Dermis blood vessel endothelial cell (primary cell): Measurements from ENCODE around the gene RANGAP1. TPM values are rescaled to one million over a fixed set of nuclear protein-coding genes. Genes with fewer than 3 reads are reported as not detected.

Source experiments
- DNase-seq: peaks from one replicate; pipeline ENCODE4 v3.0.0; 2010
- total RNA-seq: library from RNA; depleted of rRNA; stranded (reverse); fragments of >200 nt; gene quantifications from 2 replicates; pipeline ENCODE4 v1.2.3, GENCODE V29; 2014

The RANGAP1 gene
- total RNA-seq, 1 donor from 2014 or later = 84.2 TPM

DNA sequence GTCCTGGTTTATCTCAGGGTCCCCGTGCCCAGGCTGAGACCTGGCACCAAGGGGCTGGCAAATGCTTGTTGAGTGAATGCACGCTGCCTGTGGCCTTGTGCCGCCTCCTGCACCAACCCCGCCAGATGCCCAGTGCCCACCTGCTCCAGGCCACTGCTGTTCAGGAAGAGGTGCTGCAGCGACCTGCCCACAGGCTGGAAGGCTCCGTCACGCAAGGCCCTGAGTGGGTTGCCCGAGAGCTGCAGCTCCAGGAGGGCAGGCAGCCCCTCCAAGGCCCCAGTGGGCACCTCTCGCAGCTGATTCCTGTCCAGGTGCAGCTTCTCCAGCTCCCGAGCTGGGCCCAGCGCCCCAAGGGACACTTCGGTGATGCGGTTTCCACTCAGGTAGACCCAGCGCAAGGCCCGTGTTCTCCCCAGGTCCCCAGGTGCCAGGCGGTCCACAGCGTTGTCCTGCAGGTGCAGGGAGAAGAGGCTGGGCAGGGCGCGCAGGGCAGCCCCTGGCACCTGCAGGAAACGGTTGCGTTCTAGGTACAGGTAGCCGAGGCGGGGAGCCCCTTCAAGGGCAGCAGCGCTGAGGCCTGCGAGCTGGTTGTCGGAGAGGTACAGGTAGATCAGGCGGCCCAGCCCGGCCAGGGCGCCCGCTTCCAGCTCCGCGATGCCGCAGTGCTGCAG lies 48.8 kb downstream of the RANGAP1 start:
- DNase-seq = no peak

DNA sequence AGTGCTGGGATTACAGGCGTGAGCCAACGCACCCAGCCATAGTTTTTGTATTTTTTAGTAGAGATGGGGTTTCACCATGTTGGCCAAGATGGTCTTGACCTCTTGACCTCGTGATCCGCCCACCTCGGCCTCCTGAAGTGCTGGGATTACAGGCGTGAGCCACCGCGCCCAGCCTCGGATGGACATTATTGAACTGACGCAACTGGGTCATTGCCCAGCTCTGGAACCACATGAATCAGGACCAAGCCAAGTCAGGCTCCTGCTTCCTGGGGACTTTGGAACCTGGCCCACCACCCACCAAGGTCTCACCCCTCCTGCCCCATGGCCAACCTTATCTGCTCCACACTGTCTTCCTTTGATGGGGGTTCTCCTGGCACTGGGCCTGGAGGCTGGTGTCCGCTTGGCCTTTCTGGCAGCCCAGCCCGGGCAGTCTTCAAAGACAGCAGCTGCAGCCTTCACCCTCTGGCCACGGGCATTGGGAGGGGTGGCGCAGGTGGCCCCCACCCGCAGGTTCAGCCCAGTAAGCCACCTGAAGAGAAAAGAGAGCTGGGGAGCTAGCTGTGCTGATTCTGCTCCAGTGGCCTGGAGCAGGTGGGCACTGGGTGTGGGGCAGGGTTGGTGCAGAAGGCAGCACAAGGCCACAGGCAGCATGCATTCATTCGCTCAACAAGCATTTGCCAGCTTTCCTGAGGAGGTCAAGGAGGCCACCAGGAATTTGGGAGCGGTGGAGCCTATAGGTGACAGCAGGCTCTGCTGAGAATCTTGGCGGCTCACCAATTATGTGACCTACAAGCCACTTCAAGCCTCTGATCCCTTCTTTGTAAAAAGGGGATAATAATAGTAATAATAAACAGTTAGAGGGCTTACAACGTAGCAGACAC lies 50.9 kb downstream of the RANGAP1 start:
- DNase-seq = no peak

DNA sequence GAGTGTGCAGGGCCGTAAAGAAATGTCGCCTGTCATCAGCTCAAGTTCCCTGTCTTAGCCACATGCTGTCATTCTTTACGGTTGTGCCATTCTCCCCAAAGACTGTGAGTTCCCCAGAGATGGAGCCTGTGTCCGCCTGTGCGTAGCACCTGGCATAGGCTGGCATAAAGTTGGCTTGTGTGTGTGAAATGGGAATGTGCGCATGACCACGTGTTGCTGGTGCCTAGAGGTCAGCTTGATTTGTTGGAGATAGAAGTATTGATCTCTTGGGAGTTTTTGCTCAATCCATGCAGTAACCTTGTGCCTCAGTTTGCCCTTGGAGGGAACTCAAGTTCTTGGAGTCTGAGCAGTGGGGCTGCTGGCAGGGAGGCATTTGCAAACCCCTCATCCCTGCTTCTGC lies 54.6 kb downstream of the RANGAP1 start:
- no peak for DNase-seq

DNA sequence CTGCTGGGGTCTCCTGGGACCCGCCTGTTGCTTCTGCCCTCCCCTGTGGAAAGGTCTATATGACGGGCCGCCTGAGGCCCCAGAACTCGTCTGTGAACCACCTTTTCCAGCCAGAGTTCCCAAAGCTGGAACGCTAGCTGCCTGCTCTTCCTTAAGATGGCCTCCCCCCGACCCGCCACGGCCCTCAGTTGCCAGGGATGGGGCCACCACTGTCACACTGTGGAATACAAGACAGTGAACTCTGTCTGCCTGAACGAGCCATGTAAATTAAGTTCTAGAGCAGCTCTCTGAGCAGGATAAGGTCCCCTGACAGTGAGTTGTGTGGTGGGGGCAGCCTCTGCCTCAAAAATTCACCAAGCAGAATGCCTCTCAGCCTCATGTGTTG lies 55.6 kb downstream of the RANGAP1 start:
- peak; percentile 13 for DNase-seq

DNA sequence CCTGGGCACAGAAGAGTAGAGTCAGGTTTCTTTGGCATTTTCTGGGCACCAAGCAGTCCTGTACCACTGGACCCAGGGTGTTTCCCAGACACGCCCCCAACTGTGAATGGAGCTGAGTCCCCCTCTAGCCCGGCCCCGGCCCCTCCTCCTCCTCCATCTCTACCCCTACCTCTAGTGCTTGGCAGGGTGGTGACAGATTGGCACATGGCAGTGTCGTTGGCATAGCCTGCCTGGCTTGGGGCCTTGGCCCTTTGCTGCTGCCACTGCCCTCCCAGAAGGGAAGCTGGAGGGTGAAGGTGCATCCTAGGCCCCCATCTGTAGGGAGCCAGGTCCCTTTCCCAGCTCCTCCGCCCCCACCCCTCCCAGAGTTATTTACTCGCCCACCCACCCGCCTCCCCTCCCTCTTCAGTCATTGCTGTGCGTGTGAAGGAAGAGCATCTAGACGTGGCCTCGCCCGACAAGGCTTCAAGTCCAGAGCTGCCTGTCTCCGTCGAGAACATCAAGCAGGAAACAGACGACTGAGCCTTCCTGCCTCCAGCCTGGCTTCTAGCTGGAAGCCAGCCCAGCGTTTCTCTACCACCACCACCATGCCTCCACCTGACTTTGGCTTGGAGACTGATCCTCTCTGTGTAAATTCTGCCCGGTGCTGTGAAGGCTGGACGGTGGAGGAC lies 56.1 kb downstream of the RANGAP1 start:
- peak; percentile 90 for DNase-seq

DNA sequence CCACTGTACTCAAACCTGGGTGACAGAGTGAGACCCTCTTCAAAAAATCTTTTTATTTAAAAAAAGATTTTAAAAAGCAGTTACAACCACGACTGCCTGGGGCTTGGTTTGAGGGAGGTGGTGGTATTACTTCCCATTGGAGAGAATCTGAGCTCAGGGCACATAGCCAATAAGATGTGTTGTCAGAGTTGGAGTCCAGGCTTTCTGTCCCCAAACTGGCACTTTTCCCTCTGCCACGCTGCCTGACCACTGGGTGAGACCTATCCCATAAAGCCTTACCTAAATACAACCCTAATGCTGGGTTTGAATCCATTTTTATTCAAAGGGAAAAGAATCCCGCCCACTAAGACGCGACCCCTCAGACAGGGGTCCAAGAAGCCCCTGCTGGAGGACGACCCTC lies 56.8 kb downstream of the RANGAP1 start:
- DNase-seq = no peak

DNA sequence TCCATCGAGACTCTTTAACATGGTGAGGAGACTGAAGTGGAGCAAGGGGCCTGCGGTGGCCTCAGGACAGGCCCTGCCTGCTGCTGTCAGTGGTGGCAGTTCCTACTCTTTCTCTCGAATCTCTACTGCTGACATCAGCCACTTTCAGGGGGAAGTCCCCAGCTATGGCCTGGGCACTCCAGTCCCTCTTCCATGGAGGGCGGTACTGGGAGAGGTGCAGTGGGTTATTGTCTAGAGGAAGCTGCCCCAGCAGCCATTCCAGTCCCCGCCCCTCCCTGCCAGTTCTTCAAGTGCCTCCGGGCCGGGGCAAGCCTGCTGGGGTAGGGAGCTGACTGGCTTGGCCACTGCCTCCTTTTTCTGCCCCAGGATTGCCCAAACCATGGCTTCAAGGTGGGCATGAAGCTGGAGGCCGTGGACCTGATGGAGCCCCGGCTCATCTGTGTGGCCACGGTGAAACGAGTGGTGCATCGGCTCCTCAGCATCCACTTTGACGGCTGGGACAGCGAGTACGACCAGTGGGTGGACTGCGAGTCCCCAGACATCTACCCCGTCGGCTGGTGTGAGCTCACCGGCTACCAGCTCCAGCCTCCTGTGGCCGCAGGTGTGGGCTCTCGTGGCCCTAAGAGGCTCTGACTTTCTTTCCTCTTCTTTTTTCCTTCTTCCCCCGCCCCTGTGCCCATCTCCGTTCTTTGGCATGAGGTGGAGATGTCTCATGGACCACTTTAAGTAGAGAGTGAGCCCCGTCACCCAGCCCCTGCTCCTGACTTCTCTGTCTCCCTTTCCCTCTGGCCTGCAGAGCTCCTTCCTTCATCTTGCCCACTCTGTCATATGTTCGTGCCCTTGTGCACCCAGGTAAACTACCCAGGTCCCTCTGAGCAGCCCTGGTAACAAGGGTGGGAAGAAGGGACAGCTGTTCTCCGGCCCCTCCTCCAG lies 59.0 kb downstream of the RANGAP1 start:
- no peak for DNase-seq

DNA sequence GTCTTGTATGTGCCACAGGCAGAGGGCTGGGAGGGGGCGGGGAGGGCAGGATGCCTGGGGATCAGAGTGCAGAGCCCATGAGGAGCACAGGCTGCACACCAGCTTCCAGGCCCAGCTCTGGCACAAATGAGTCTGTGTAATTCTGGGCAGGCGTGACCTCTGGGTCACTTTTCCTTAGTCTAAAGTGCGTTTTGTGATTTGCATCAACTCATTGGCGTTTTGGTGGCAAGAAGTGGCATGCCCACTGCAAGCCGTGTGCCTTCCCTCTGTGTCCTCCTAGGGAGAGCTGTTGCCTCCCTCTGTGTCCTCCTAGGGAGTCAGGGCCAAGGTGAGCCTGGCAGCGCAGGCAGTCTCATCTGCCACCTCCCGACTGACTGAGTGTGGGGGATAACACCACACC lies 62.5 kb downstream of the RANGAP1 start:
- no peak for DNase-seq

DNA sequence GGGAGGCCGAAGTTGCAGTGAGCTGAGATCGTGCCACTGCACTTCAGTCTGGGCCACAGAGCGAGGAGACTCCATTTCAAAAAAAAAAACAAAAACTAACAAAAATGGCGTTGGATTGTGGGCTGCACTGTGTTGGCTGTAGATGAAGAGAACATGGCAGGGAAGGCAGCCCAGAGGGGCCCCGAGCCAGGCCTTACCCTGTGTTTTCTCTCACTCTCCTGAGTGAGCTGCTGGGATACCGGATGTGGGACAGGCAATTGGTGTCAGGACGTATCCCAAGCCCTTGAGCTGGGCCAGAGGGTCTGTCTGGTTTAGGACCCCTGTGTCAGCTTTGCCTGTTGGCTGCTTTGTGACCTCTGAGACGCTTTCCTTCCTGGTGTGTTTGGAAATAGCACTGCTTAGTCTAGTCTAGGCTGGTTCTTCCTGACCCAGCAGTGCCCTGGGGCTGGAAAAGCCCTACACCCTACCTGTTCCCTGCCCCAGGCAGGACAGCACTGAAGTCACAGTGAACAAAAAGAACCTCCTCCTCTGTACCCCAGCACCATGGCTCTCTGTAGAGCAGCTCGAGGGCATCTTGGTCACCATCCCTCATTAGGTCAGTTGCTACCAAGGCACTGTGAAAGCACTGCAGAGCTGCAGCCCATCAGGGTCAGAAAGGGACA lies 63.0 kb downstream of the RANGAP1 start:
- no peak for DNase-seq

DNA sequence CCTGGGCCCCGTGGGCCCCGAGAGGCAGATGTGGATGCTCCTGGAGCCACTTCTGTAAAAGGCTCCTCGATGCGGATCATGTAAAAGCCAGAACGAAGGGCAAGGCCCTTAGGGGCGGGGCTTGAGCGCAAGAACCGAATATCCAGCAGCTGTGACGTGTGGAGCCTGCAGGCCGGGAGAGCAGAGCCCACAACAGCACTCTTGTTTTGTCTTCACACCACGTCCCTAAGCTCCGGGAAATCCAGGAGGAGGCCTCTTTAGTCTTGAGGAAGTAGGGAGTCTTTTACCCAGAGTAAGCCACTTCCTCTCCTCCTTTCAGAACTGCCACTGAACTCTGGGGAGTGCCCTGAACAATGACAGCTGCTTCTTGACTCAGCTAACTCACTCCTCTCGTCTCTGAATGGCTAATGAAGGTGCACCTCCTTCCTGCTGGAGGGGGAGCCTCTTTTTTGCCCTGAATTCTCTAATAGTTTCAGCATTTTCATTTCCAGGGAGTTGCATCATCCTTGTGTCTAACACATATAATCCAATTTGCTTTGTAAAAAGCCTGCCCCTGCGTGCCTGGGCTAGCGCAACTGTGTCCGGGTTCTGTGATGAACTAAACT lies 68.3 kb downstream of the RANGAP1 start:
- peak; percentile 80 for DNase-seq

DNA sequence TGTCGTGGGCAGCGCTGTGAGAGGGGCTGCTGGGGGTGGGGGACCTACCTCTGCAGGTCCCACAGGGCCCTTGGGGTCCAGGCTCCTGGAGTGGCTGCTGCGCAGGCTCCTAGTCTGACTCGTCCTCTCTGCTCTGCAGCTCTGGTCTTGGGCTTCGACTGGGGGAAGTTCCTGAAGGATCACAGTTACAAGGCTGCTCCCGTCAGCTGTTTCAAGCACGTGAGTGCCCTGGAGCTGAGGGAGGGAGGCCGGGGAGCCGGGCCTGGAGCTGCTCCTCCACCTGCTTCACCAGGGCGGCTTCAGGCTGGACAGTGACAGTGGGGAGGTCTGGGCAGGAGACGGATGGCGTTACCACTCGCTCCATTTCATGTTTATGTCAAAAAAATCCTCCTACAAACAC lies 69.0 kb downstream of the RANGAP1 start:
- DNase-seq = peak; percentile 31

DNA sequence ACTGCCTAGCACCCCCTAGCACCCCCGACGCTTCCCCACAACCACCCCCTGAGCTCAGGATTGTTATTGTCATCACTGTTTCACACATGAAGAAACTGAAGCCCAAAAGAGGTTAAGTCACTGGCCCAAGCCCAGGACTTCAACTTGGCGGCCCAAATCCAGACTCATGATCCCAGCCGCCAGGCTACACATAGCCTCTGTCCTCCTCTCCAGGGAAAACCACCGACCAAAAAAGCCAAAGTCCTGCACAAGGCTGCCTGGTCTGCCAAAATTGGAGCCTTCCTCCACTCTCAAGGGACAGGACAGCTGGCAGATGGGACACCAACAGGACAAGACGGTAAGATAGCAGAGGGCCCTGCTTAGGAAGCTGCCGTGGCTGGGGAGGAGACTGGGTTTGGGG lies 70.1 kb downstream of the RANGAP1 start:
- no peak for DNase-seq

DNA sequence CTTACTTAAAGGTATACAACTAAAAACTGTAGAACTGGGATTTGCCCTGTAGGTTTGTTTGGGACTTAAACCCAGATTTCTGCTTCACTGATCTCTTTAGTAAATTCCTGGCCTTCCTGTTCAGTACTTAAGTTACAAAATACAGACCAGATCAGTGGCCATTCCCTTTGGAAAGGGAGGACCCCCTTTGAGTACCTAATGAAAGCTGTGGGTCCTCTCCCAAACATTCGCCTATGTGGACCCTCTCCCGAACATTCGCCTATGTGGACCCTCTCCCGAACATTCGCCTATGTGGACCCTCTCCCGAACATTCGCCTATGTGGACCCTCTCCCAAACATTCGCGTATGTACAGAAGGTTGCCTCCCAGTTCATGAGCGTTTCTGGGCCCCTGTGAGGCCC lies 70.6 kb downstream of the RANGAP1 start:
- no peak for DNase-seq

DNA sequence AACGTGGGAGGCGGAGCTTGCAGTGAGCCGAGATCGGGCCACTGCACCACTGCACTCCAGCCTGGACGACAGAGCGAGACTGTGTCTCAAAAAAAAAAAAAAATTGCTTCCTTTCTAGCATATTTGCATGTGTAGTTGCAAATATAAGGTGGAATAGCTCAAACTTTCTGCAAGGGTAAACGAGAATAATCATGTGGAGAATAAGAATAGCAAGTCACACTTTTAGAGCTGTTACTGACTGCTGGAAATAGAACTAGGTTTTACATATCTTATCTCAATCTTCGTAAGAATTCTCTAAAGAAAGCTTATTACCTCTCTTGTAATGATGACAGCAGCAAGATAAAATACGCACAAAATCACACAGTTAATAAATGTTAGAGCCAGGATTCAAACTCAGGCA lies 79.3 kb downstream of the RANGAP1 start:
- no peak for DNase-seq

DNA sequence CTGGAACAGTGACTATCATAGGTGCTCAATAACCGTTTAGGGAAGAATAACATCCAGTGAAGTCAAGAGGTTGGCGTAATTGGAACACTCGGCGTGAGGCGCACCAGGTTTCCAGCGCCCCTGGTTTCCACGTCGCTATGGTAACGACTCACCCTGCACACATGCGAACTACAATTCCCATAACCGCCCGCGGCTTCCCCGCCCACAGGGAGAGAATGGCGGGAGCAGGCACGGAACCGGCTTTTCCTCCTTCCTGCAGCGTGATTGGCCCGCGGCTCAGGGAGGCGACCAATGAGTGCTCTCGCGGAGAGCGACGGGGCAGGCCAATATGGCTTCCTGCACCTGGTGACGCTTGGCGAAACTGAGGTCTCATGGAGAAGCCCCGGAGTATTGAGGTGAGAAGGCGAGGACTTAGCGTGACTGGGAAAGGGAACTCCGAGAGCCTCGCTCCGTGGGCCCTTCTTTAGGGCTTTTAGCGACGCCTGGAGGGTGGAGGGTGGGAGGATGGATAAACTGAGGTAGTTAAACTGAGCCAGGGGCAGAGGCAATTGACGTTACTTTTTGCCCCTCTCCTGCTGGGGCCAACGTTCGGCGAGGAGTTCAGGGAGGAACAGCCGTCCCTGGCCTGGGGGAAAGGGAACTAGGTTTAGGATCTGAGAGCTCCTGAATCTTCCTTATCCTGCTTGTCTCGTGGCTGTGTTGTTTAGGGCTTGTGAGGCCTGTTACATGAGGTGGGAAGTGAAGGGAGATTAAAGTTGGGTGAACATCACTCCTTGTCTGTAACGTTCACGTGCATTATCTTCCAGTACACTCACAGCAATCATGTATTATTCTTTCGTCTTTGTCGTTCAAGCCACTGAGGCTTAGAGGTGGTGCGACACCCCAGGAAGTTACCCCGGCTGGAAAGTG lies 80.7 kb downstream of the RANGAP1 start, which contains the start of gene L3MBTL2:
L3MBTL2 (plus strand) TSS at position 321 of the 909 bp plus-strand sequence; CDS start at position 372, 51 bp downstream.
- DNase-seq = peak; percentile 97

DNA sequence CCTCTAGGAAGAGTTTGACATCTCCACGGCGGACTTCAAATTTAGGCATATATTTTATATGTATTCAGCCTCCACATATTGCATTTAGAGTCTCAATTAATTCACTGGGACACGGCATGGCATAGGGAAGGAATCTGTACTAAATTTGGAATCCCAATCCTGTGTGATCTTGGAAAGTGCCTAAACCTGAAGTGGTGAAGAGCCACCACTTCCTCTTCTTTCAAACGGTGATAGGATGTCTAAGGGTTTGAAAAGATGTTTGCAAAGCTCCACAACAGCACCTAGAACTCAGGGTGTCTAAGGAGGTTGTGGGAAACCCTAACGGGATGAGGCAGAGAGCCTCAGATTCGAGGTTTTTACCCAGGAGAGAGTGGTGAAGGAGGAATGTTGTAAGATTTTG lies 81.9 kb downstream of the RANGAP1 start:
- DNase-seq = no peak

DNA sequence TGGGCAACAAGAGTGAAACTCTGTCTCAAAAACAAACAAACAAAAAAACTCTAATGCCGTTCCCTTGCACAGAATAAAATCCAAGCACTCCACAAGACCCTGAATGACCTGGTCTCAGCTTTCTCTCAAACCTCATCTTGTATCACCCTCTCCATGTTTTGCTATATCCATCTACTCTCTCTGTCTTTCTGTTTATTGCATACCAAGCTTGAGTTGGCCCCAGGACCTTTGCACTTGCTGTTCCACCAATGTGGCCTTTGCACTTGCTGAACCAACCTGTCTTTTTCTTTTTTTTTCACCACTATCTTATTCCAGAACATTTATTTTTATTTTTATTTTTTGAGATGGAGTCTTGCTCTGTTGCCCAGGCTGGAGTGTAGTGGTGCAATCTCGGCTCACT lies 82.9 kb downstream of the RANGAP1 start:
- DNase-seq = no peak

DNA sequence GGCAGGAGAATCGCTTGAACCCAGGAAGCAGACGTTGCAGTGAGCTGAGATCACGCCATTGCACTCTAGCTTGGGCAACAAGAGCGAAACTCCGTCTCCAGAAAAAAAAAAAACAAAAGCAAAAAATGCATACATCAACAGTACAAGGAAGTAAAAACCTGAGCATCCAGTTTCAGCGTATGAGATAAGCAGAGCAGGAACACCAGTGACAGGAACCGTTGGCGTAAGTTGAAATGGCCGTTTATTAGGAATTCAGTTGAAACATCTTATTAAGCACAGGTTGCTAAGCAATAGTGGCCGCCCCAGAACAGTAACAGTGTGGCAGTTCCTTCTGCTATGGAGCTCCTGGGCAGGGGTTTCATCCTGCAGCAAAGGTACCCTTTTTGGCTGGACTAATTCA lies 84.8 kb downstream of the RANGAP1 start:
- DNase-seq = no peak

DNA sequence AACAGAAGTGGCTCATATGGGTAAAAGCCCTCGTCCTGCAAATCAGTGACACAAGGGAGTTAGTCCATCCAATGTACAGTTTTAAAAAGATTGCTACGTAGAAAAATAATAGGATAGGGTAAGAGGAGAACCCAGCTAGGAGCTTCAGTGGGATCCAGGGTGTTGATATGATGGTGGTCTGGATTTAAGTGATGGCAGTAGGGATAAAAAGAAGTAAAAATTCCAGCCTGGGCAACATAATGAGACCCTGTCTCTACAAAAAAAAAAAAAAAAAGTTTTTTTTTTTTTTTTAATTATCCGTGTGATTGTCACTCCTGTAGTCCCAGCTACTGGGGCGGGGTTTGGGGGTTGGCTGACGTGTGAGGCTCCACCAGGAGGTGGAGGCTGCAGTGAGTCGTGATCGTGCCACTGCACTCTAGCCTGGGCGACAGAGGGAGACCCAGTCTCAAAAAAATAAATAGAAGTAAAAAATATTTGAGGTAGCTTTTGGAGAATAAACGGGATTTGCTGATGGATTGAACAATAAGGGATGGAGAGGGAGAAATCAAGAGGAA lies 87.9 kb downstream of the RANGAP1 start:
- DNase-seq = peak; percentile 62
